ENCODE measurements around the gene DGKB.

The DGKB gene

GRCh38 chr7:14858866-14859265 is 43.7 kb downstream of the DGKB start:
- DNase-seq: no peak

- DNase-seq: no peak
Observed at GRCh38 chr7:14858410-14858809, 44.1 kb downstream of the DGKB start.

- DNase-seq: no peak
Observed at GRCh38 chr7:14855033-14855794, 47.3 kb downstream of the DGKB start.

DNA sequence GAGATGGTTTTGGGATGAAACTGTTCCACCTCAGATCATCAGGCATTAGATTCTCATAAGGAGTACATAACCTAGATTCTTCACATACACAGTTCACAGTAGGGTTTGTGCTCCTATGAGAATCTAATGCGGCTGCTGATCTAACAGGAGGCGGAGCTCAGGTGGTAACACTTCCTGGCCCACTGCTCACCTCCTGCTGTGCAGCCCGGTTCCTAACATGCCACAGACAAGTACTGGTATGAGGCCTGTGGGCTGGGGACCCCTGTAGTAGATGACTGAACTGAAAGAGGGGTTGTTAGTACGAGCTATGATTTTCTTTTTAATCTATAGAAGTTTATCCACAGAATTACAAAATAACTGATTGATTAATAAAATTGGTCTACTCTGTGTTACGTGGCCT is 48.1 kb downstream of the DGKB start:
- no peak for DNase-seq

- no peak for DNase-seq
Observed at GRCh38 chr7:14851610-14852009, 50.9 kb downstream of the DGKB start.

DNA sequence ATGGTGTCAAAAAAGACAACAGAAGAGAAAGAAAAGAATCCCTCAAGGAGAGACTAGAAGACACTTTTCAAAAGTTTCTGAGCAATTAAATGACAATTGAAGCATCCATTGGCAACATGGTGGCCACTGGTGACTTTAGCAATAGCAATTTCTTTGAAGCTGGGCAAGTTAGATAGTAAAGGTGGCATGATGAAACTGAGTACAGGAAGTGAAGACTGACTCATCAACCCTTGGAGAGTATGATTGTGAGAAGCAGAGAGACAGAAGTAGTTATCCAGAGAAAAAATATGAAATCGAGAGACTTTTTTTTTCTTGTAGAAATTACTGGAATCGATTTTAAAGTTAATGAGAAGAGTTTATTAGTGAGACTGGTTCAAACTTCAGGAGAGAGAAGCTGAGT is 52.5 kb downstream of the DGKB start:
- no peak for DNase-seq

GRCh38 chr7:14846405-14846804 is 56.1 kb downstream of the DGKB start:
- no peak for DNase-seq

DNA sequence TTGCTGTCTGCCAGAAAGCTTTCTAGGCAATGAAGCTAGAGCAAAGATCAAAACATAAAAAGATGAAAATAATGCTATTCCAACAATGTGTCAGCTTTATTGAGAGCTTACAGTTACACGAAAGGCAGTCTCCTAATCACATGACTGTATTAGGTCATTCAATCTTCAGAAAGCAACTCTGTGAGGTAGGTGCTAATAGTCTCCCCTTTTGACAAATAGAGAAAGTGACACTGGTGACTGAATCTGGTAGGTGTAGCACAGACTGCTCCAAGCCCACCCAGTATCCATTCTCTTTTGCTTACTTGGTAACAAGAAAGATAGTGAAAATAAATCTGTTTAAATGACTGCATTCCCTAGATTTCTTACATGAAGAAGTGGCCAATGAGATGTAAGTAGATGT is 58.8 kb downstream of the DGKB start:
- no peak for DNase-seq

- no peak for DNase-seq
Observed at GRCh38 chr7:14842523-14842922, 60.0 kb downstream of the DGKB start.

DNA sequence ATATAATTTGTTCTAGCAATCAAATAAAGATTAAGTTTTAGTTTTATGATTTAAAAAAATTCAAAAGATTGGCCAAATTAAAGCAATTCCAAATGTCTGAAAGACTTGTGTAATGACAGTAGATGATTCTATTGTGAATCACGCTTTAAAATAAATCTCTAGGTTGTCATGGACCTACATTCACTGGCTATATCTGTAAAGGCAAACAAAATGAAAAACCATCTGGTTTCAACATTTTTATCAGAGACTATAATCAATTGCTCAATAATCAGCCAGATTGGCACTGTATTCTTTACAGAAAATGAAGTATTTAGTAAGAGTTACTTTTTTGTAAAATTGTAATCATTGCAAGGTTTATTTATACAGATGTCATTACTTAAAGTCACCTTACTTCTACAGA is 60.7 kb downstream of the DGKB start:
- DNase-seq: no peak

DNA sequence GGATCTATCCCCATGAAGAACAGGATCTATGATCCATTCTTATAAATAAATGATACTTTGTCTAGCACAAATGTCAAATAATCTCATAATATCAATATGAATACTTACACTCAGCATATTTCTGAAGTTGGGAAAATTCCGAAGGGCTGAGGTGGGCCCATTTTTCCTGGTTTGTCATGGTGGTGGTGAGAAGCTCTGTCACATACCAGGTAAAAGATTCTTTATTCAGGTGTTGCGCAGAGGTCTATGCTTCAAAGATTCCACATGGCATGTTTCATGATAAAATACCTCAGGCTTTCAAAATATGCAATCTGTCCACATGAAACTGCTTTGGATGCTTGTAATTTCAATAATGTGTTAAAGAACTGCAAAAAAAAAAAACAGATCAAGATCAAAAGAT is 61.5 kb downstream of the DGKB start:
- DNase-seq: no peak

GRCh38 chr7:14839307-14839706 is 63.2 kb downstream of the DGKB start:
- no peak for DNase-seq

- DNase-seq: no peak
Observed at GRCh38 chr7:14837216-14837615, 65.3 kb downstream of the DGKB start.

GRCh38 chr7:14836571-14837189 is 65.9 kb downstream of the DGKB start:
- DNase-seq: no peak

GRCh38 chr7:14836006-14836405 is 66.5 kb downstream of the DGKB start:
- no peak for DNase-seq

GRCh38 chr7:14835384-14835783 is 67.2 kb downstream of the DGKB start:
- DNase-seq: no peak

DNA sequence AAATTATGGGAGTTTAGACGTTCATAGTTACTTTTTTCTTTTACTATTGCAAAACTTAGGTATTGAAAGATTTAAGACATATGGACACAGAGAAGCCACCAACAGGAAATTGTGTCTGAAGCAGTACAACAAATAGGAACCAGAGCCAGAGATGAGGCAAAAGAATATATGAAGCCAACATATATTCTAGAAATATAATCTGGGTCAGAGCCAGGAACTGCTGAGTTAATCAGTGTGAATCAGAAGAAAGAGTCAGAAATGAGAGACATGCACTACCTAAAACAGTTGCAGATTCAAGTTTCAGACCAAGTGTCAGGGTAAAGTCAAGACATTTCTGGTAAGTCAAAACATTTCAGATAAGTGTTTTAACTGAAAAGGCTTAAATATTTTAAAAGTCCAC is 67.7 kb downstream of the DGKB start:
- DNase-seq: no peak

GRCh38 chr7:14834456-14834855 is 68.1 kb downstream of the DGKB start:
- no peak for DNase-seq

DNA sequence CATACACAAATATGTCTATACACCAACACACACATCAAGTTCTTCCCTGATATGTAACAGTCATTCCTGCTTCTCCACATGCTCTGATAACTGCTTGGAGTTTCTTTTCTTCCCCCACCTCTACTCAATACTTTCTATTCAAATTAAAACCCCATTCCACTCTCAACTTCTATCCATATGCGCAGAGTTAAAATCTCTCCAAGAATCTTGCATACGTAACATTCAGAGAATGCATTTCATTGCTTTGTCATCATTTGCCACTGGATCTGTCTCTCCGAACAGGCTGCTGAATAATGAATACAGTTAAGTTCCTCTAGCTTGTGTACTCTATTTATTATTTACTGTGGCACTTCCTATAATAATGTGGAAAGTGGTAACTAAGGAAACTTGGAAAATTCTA is 68.8 kb downstream of the DGKB start:
- DNase-seq: no peak

DNA sequence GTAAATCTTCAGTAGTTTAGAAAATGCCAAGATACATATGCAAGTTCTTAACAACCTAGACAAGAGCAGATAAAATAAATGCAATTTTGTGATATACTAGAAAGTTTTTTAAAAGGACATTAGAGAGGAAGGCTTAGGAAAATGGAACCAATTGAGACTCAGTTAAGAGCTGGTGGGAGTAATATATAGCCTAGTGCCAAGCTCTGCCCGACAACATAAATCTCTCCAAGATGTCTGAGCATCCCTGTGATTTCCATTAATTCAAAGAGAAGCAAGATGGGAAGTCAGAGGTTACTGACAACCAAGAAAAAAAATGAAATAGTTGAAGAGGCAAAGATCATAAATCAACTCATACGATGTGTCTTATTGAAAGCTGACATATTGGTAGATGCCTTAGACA is 74.5 kb downstream of the DGKB start:
- DNase-seq: no peak

GRCh38 chr7:14826426-14826825 is 76.1 kb downstream of the DGKB start:
- no peak for DNase-seq

- no peak for DNase-seq
Observed at GRCh38 chr7:14825912-14826311, 76.6 kb downstream of the DGKB start.

- no peak for DNase-seq
Observed at GRCh38 chr7:14822481-14822854, 80.1 kb downstream of the DGKB start.

GRCh38 chr7:14821757-14822480 is 80.6 kb downstream of the DGKB start:
- no peak for DNase-seq
